NCI-H2107 treated with DMSO at 0.1 percent for 48 hours (cell line): ENCODE results near the gene MGAT4A.
"Not testable (repeated sequence)": the region's sequence is repeated elsewhere in the genome, so short reads cannot be mapped to it uniquely, and the experiment has no call there.

Source experiments
- DNase-seq: peaks from one replicate; lab custom pipeline; 2025; ENCODE audit not compliant: unreplicated experiment; lab: John Stamatoyannopoulos, UW

The MGAT4A gene

DNA sequence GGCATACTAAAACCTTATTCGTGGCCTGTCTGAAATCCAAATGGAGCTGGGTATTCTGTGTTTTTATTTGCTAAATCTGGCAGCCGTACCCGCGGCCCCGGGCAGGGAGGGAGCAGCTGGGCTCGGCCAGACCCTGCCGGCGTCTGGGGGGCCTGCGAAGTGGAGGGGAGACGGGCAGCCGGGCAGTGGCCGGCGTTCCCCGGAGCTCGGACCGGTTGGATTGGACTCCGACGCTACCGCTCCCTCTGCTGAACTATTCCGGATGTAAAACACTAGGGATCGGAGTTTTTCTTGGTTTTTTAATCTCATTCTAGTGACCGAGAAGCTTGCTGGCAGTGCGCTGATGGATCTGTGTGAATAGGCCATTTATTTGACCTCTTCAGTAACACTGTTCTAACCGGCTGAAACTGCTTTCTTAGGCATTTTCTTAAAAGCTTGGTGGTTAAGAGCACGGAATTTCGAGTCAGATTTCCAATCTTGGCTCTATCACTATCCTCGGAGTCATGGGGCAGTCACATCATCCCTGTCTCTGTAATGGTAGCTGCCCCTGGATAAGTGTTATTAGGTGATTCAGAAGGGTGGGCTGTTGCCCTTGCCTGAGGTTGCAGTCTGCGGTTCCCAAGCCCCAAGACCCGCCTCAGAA, 121.8 kb downstream of the MGAT4A start:
- no peak for DNase-seq

- peak; percentile 64 for DNase-seq
These were observed 122.6 kb downstream of the MGAT4A start, which contains the start of the genes COA5 and UNC50 for GRCh38 chr2:98608116-98608961. TSS of gene COA5 (minus strand) at chr2:98608512. CDS start at chr2:98608405, 107 bp downstream. TSS of gene UNC50 (plus strand) at chr2:98608589. CDS start at chr2:98609760, 1,171 bp downstream.

DNA sequence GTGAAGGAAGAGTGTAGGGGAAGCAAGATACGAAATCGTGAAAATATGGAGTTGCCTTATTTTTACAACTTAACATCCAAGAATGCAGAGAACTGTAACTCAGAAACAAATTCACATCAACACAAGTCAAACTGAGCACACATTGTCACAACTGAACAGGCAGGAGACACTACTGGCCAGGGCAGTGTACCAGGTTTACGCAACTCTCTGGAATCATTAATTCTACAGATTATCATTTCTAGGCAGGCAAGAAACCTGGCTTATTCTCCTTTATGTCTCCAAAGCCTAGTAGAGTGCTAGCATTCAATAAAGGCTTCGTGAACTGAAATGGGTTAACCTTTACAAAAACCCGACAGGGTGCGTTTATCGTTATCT, 123.2 kb downstream of the MGAT4A start:
- DNase-seq, result no peak

DNA sequence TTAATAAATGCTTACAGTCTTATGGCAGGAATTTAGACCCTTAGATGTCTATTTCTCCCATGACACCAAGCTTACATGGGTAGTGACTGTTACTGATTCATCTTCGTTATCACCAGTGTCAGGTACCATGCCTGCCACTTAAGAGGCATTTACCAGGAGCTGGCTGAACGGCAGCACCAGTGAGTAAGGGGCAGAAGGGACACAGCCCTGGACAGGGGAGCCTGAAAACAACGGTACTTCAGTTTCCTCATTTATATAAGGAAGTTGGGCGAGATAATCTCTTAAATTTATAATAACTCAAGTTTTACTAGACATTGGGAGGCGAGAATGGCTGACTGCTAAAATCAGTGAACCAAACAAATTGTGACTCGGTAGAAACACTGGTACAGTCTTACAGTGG, 123.8 kb downstream of the MGAT4A start:
- no peak for DNase-seq

DNA sequence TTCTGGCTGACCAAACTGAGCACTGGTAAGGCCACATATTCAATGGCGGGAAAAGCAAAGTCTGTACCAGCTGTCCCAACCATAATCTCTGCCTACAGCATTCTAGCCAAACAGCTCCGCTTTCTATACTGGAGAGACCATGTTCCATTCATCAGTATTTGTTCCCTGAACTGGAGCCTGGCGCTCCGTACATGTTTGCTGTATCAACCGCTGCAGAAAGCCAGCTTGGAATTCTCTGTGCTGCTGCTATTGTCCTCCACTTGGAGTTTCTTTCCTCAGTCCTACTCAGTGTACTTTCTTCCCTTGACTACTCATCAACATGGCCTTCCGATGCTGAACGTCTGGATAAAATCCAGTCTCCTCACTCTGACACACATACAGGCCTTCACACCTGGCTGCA, 124.5 kb downstream of the MGAT4A start:
- DNase-seq, result no peak

DNA sequence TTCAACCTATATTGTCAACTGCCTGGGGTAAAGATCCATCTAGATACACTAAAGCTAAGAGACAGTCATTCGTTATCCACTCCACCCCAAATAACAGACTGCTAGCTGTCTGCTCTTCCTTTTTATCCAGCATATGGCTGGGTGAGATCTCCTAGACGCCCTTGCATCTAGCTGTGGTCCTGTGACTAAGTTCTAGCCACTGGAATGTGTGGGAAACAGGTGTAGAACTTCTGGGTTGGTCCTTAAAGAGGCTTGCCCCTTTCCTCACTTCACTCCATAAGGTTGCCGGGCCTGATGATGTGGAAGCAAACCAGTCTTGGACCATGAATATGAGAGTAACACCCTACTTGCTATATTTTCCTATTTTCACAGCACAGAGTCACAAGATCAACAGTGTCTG, 125.9 kb downstream of the MGAT4A start:
- DNase-seq, result no peak

GRCh38 chr2:98604547-98604946, 126.4 kb downstream of the MGAT4A start:
- DNase-seq, result peak; percentile 95

DNA sequence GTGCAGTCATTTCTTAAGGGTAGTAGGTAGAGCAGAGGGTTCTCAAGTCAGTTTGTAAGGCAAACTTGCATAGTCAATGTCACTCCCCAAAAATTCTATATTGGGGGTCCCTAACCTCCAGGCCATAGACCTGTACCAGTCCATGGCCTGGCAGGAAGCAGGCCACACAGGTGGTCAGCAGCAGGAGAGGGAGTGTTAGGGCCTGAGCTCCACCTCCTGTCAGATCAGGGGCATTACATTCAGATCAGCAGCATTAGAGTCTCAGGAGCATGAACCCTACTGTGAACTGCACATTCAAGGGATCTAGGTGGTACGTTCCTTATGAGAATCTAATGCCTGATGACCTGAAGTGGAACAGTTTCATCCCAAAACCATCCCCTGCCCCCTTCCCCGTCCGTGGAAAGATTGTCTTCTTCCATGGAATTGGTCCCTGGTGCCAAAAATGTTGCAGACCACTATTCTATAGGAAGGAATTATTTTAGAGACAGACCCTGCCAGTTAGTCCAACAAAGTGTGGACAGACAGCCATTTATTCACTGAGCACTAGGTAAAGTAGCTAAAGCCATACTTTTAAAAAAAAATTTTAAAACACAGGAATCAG, 129.3 kb downstream of the MGAT4A start:
- DNase-seq, result peak; percentile 18

DNA sequence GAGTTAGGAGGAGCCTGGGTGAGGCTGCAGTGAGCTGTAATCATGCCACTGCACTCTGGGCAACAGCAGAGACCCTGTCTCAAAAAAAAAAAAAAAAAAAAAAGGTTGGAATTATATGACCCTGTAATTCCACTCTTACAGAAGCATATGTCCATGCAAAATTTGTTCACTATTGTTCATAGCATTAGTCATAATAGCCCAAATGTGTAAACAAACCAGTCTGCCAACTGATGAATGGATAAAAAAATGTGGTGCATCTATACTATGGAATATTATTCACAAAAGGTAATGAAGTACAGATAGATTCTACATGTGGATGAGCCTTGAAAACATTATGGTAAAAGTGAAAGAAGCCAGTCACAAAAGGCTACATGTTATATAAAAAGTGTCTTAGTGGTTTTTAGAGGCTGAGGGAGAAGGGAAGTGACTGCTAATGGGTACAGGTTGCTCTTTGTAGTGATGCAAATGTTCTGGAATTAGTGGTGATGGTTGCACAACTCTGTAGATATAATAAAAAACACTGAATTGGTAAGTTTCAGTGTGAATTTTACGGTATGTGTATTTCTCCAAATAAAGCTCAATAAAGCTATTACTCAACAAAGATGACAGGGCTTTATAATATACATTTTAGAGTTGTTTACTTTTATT, 132.0 kb downstream of the MGAT4A start:
- no peak for DNase-seq

GRCh38 chr2:98594665-98595064, 136.3 kb downstream of the MGAT4A start:
- not testable (repeated sequence) for DNase-seq

DNA sequence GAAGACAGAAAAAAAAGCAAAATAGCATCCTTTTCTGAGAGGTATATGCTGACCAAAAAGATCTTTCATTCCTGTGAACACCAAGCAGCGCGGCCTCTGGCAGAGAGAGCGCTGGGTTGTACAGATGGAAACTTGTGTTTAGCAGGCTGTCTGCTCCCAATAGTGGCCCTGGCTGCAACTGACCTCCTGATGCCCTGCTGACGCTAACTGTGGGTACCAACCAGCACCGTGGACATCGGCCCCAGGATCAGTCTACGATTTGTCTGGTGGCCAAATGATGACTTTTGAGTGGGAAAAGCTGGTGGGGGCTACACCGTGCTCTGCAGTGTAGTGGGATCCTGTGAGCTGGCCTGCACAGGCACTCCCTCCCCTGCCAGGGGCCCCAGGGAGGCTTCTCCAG, 138.4 kb downstream of the MGAT4A start:
- DNase-seq, result no peak

DNA sequence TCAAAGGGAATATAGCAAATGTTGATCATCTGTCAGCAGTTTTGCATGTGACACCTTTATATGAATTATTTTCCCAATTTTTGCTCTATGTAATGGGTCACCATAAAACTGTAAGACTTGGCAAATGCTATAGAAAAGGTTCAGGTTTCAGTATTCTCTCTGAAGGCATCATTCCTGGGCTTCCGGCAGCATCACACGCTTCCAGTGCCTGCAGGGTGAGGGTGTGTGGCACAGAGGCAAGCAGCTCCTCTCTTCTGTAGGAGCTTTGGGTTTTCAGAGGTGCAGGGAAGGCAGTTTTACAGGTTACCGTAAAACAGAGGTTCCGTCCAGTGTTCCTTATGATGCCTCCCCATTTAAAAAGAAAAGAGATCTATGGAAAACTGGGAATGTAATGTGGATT, 141.4 kb downstream of the MGAT4A start:
- DNase-seq, result no peak

DNA sequence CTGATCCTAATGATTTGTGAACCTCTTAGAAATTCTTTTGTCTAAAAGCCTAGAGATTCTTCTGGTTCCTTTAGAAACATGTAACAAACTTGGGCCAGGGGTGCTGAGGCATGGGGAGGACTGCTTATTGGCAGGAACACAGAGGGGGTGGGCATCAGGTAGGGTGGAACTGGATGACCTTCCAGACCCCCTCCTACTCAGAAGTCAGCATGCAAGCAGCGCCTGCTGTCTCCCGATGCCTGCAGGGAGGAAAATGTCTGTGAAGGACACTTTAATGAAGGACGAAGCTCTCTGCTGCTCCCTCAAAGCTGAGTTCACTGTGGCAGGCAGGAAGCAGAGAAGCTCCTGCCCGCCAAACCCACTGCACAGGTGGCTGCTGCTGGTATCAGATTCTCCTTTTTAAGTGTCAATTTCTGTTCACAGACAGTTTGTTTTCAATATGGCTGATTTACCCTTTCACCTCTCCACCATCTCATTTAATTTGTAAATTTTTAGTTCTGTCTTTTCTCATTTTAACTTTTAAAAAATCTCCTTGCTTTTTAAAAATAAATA, 142.0 kb downstream of the MGAT4A start:
- peak; percentile 47 for DNase-seq

DNA sequence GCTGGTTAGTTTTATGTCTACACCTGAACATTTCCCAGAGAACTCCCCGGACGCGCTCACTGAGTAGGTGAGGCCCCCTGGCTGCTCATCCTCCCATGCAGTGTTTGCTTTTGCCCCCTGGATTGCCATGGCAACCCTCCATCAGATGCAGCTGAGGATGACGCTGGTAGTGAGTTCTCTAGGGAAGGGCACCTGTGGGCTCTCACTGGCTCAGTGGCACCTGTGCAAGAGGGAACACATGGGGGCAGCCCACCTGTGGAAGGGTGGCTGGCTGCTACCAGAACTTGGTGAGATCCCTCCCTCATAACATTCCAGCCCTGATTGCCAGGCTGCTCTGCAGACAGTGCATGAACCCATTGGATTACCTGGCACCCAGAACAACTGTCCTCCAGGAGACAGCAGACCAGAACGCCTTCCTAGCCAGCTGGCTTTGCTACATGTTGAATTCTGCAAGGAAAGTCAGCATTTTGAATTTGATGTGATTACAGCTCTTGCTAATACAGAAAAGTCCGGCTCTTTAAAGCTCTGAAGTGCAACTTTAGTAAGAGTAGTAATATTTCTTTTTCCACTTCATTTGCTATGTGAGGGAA, 144.3 kb downstream of the MGAT4A start:
- no peak for DNase-seq

DNA sequence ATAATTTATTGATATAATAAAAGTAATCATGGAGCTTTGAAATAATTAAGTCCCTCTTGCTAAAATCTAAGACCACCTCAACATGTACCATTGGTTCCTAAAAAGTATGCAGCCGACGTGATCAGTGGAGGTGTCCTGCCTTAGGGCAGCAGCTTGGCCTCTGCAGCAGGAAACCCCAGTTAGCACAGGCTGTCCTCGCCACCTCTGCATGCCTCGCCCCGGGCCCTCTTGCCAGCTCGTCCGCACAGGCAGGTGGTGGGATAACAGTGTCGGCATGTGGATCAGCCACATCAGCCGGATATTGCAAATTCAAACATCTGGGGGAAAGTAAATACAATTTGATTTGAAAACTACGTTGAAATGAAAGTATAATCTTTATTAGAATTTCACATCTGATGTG, 145.5 kb downstream of the MGAT4A start:
- DNase-seq, result no peak

DNA sequence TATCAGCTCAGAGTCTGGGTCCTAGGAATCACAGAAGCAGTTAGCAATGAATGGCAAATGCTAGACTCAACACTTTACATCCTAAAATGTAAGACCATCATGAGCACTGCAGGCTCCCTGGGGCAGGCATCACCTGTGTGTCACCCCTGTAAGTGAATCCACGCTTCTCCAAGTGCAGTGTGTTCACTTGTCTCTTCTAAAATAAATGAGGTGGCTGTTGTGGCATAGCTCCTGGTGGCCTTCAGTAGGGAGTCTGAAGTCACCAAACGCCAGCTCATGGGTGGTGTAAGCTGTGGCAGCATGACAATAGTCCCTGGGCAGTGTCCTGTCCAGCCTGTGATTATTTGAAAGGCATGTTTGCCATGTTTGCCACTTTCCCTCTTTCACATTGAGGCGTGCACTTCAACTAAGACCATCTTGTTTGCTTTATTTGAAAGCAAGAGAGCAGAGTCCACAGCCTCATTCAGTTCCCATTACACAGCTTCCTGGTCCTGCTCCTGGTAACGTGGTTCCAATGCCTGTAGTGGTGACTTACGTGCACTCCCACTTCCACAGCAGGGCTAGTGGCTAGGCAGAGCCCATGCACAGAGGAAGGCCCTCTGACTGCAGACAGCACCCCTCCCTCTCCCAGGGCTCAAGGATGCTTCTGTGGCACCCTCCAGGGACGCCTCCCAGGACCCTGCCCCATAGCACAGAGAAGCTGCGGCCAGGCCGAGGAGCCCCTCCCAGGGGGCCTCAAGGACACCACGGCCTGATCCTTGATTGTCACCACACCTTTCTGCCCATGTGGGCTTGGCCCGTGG, 146.9 kb downstream of the MGAT4A start:
- DNase-seq, result no peak

DNA sequence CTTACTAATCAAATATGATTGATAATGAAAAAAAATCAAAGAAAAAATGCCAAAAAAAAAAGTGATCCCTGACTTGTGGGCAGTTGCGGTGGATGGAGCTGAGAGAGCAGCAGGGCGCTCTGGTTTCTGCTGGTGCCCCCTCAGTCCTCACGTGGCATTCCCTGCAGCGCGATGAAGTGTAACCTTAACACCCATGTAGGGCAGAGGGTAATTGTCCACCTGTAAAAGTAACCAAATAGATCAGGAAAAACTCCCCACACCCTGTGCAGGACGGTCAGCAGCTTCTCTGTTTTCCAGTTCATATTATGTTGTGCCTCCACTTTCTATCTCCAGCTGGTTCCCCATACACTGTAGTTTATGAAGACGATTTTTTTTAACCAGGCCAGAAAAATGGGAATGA, 147.7 kb downstream of the MGAT4A start:
- no peak for DNase-seq

- no peak for DNase-seq
These were observed 148.4 kb downstream of the MGAT4A start for GRCh38 chr2:98582523-98582922.

GRCh38 chr2:98580656-98581284, 150.2 kb downstream of the MGAT4A start:
- DNase-seq, result no peak

- DNase-seq, result no peak
These were observed 151.0 kb downstream of the MGAT4A start for GRCh38 chr2:98579926-98580325.
